ENCODE results near the gene BIVM. TPM values are rescaled to one million over a fixed set of nuclear protein-coding genes. Genes with fewer than 3 reads are reported as not detected.

Gene BIVM
- total RNA-seq = 10 to 100 TPM; 17.3 to 18.4 TPM

DNA sequence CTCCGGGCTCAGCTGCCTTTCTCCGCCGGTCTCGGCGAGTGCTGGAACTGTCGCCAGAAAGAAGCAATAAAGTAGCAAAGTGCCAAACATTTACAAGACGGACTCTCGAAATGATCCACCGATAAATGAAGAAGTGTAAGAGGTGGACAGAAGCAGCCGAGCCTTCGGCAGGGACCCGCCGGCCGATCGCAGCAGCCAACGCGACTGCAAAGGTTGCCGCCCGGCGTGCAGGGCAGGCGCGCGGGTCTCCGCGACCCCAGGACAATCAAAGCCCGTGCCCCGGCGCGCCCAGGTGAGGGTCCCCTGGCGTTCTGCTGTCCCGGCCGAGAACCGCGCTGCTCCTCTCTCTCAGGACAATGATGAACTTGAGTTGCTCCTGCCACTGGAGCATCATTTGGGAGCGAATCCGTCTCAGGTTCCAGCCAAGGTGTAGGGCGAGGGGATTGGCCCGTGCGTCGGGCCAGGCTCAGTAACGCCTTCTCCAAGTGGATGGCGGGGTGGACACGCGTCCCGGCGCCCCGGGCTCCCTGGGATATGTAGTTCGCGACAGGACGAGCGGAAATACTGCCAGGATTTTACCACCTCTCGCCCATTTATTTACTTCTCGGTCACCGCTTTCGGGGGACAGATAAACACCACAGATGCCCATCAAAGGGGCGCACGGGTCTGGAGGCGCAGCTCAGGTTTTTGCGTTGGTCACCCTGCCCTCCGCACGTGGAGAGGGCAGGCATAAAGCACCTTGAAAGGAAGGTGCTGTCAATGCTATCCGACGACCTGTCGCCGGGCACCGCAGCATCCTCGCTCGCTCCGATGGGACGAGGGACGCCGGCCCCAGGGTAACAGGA, at the start of gene BIVM, which contains the start of gene POGLUT2:
BIVM (plus strand) TSS at position 539 of the 845 bp plus-strand sequence. CDS start 8,149 bp downstream, outside the sequence.
POGLUT2 (minus strand) TSS at position 396 of the 845 bp plus-strand sequence; CDS start at position 90, 306 bp downstream.
- POLR2A ChIA-PET = interaction anchor here (0.6 to 2.5 kb wide), 9 partner anchors 24 to 335 kb away, joined by 3 to 20 read pairs (median 5); partner anchors contain the start of genes ERCC5, TEX30 and TPP2
- peak within 1 kb of the TSS; percentile 81 for H3K27ac Mint-ChIP-seq
- CTCF ChIA-PET = interaction anchor here (0.8 to 2.1 kb wide), 12 partner anchors 12 to 219 kb away, joined by 3 to 14 read pairs (median 5); partner anchors contain the start of genes ERCC5 and TEX30

DNA sequence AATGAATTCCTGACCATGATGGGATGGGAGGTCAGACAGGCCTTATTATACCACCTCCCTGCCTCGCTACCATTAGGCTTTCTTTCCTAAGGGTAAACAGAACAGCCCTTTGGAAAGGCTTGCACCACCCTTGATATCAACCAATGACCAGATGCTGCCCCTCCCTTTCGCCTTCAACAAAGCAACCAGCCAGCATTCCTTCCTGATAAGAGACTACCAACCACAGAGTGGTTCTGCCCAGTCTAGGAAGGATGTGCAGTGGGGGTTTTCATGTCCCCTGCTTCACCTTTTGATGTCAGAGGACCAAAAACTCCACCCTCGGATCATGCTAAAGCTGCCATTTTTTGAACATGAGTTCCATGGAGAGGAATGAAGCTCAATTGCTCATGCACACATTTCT, 47.0 kb upstream of the BIVM start:
- Mint-ChIP-seq H3K9me3 (peaks cover 8% of the 10 kb centered on the region), H3K36me3 (ENCODE audit: low read depth) (peaks cover 5% of the 10 kb centered on the region), H3K27me3 (peaks cover 15% of the 10 kb centered on the region), H3K4me3 (no peak overlapping the region), H3K27ac (no peak overlapping the region), H3K4me1 (ENCODE audit: low read depth) (no peaks in the 10 kb centered on the region)
- TF ChIP-seq, protein P1, sequence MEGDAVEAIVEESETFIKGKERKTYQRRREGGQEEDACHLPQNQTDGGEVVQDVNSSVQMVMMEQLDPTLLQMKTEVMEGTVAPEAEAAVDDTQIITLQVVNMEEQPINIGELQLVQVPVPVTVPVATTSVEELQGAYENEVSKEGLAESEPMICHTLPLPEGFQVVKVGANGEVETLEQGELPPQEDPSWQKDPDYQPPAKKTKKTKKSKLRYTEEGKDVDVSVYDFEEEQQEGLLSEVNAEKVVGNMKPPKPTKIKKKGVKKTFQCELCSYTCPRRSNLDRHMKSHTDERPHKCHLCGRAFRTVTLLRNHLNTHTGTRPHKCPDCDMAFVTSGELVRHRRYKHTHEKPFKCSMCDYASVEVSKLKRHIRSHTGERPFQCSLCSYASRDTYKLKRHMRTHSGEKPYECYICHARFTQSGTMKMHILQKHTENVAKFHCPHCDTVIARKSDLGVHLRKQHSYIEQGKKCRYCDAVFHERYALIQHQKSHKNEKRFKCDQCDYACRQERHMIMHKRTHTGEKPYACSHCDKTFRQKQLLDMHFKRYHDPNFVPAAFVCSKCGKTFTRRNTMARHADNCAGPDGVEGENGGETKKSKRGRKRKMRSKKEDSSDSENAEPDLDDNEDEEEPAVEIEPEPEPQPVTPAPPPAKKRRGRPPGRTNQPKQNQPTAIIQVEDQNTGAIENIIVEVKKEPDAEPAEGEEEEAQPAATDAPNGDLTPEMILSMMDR (IDR thresholded peaks at IDR 0.05) = no peak
- no peak for DNase-seq
- ATAC-seq = no peak
- intact Hi-C loops (cut with micrococcal nuclease) = no loop called here
- CTCF ChIA-PET = interaction anchor here (1.4 kb wide), 1 partner anchor 49 kb away, joined by 3 read pairs; no protein-coding TSS in a partner anchor
- POLR2A ChIA-PET = no interaction called here

More for the DNA sequence above, at the start of gene BIVM, which contains the start of gene POGLUT2:
- peaks cover 8% of the 10 kb centered on the region for H3K27me3 Mint-ChIP-seq
- ATAC-seq (peak; percentile 91), DNase-seq (peak; percentile 94)
- peaks cover 20% of the 10 kb centered on the region for H3K4me1 Mint-ChIP-seq (ENCODE audit: low read depth)
- TF ChIP-seq, protein P1 (IDR thresholded peaks at IDR 0.05) = no peak
- intact Hi-C loops (cut with micrococcal nuclease) = loop anchor here (2.0 kb wide), 1 partner anchor 20 kb away; no protein-coding TSS in a partner anchor
- peaks cover 9% of the 10 kb centered on the region for H3K36me3 Mint-ChIP-seq (ENCODE audit: low read depth)
- H3K9me3 Mint-ChIP-seq = no peaks in the 10 kb centered on the region
- H3K4me3 Mint-ChIP-seq = peak within 1 kb of the TSS; percentile 92

DNA sequence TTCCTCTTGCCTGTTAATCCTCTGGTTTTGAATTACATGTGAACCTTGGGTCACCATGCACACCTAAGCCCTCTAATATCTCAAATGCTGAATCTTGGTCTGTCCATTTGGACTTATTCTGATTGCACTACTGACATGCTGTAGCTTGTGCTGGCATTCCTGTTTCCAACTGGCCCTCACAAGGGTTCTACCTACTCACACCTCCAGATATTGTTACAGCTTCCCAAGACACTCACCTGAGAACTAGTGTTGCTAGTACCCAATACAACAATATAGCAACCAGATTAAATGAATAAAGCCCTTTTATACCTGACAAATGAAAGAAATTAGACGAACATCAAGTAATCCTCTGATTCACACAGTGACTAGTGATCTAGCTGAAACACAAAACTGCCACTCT, 41.9 kb upstream of the BIVM start:
- intact Hi-C loops (cut with micrococcal nuclease) = no loop called here
- H3K36me3 Mint-ChIP-seq (ENCODE audit: low read depth) = no peaks in the 10 kb centered on the region
- no peak for ATAC-seq
- TF ChIP-seq, protein P1 (IDR thresholded peaks at IDR 0.05) = no peak
- ChIA-PET POLR2A (no interaction called here), CTCF (interaction anchor here (1.4 kb wide), 1 partner anchor 43 kb away, joined by 4 read pairs; no protein-coding TSS in a partner anchor)
- H3K4me3 Mint-ChIP-seq = no peak overlapping the region
- H3K27me3 Mint-ChIP-seq = no peaks in the 10 kb centered on the region
- peaks cover 4% of the 10 kb centered on the region for H3K9me3 Mint-ChIP-seq
- no peak overlapping the region for H3K27ac Mint-ChIP-seq
- H3K4me1 Mint-ChIP-seq (ENCODE audit: low read depth) = no peaks in the 10 kb centered on the region
- DNase-seq = no peak

DNA sequence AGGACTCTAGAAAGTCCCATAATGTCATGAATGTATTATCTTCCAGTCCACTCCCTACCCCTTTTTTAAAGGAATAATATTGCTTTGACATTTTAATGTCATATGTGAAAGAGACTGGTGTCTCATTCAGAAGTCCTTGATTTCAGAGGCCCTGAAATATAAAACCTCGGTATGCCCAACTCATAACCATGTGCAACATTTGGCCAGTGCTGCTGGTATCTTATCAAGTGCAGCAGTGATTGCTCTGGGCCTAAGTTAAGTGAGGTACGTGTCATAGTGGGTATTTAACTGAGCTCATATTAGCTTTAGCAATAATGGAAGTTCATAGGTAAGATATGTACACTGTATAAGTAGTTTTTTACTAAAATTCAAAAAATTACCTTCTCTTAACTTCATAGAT, 40.1 kb upstream of the BIVM start:
- POLR2A ChIA-PET = no interaction called here

More for the DNA sequence above, 40.1 kb upstream of the BIVM start:
- H3K9me3 Mint-ChIP-seq = no peaks in the 10 kb centered on the region
- H3K36me3 Mint-ChIP-seq (ENCODE audit: low read depth) = no peaks in the 10 kb centered on the region
- no peak overlapping the region for H3K4me3 Mint-ChIP-seq
- no peaks in the 10 kb centered on the region for H3K4me1 Mint-ChIP-seq (ENCODE audit: low read depth)
- ATAC-seq (no peak), DNase-seq (no peak)
- TF ChIP-seq, protein P1 (IDR thresholded peaks at IDR 0.05) = no peak
- H3K27me3 Mint-ChIP-seq = no peaks in the 10 kb centered on the region
- CTCF ChIA-PET = no interaction called here
- H3K27ac Mint-ChIP-seq = no peak overlapping the region
- intact Hi-C loops (cut with micrococcal nuclease) = no loop called here

Data from activated CD8-positive, alpha-beta T cell treated with anti-CD3 and anti-CD28 coated beads for 36 hours (primary cell).